Ascending aorta (tissue), 2 donors: ENCODE data around the gene HELZ. TPM values are rescaled to one million over a fixed set of nuclear protein-coding genes. Genes with fewer than 3 reads are reported as not detected.
"Not testable (repeated sequence)": the region's sequence is repeated elsewhere in the genome, so short reads cannot be mapped to it uniquely, and the experiment has no call there.

ENCODE experiments used
- DNase-seq, 2 donors: peaks; one replicate each; pipeline ENCODE4 v3.0.0-alpha.2; 2019; ENCODE audit warnings: low spot score in 2 of 2
- H3K27ac ChIP-seq, 2 donors: fragments of 200-600 bp; sonication (generic); one replicate each; pipeline ENCODE4 v1.5.1; 2016 to 2017; ENCODE audit warnings: mild to moderate bottlenecking in 1 of 2
- H3K27me3 ChIP-seq: fragments of 200-600 bp; sonication (generic); one replicate; pipeline ENCODE4 v1.5.1; 2017
- H3K36me3 ChIP-seq, 2 donors: fragments of 200-600 bp; sonication (generic); one replicate each; pipeline ENCODE4 v1.5.1; 2016
- H3K4me1 ChIP-seq, 2 donors: fragments of 200-600 bp; sonication (generic); one replicate each; pipeline ENCODE4 v1.5.1; 2016 to 2017; ENCODE audit warnings: mild to moderate bottlenecking in 1 of 2
- H3K4me3 ChIP-seq, 2 donors: fragments of 200-600 bp; sonication (generic); one replicate each; pipeline ENCODE4 v1.5.1; 2016 to 2017; ENCODE audit warnings: mild to moderate bottlenecking in 1 of 2
- H3K9me3 ChIP-seq, 2 donors: fragments of 200-600 bp; sonication (generic); one replicate each; pipeline ENCODE4 v1.5.1; 2016
- CTCF ChIP-seq, 3 experiments: fragments of 200-600 bp in 2 of 3; fragments of 450-650 bp in 1 of 3; sonication (generic) in 2 of 3; IDR thresholded peaks; one replicate each; pipeline ENCODE4 v1.5.1; 2016 to 2019; ENCODE audit warnings: antibody characterized with exemption in 3 of 3, mild to moderate bottlenecking in 1 of 3, moderate library complexity in 1 of 3
- intact Hi-C: fragments of 100-400 bp; cut with DNase I; formaldehyde crosslinking; loops from one replicate; pipeline ENCODE4 v1.15.1; 2023
- total RNA-seq: library from RNA; depleted of rRNA; stranded (reverse); fragments of >200 nt; gene quantifications from one replicate; pipeline ENCODE4 v1.1.0, GENCODE V29; 2016

The HELZ gene
- total RNA-seq, 1 donor from 2014 or later = 36.1 TPM

GRCh38 chr17:67289181-67289876 lies 44.3 kb upstream of the HELZ start:
- Histone ChIP-seq H3K36me3 (no peaks in the 10 kb centered on the region), H3K9me3 (no peaks in the 10 kb centered on the region), H3K27ac (no peak overlapping the region), H3K4me3 (peak overlapping the region in 1 of 2 donors; percentile 49), H3K27me3 (no peaks in the 10 kb centered on the region), H3K4me1 (peaks cover 0 to 6% of the 10 kb centered on the region in 2 donors)
- DNase-seq = peak in 1 of 2 donors; percentile 78
- no peak for TF ChIP-seq CTCF (IDR thresholded peaks at IDR 0.05)
- intact Hi-C loops = no loop called here

GRCh38 chr17:67286826-67287225 lies 41.8 kb upstream of the HELZ start:
- intact Hi-C loops, H3K27me3 ChIP-seq, H3K27ac ChIP-seq, H3K9me3 ChIP-seq, H3K4me3 ChIP-seq, DNase-seq, H3K36me3 ChIP-seq, H3K4me1 ChIP-seq: not testable (repeated sequence)

GRCh38 chr17:67285360-67285759 lies 40.4 kb upstream of the HELZ start:
- Histone ChIP-seq H3K27ac (no peak overlapping the region), H3K27me3 (no peaks in the 10 kb centered on the region), H3K4me1 (peaks cover 0 to 6% of the 10 kb centered on the region in 2 donors), H3K9me3 (no peaks in the 10 kb centered on the region), H3K4me3 (no peak overlapping the region), H3K36me3 (no peaks in the 10 kb centered on the region)
- intact Hi-C loops = no loop called here
- TF ChIP-seq CTCF (IDR thresholded peaks at IDR 0.05) = no peak
- DNase-seq = no peak

GRCh38 chr17:67283731-67284516 lies 38.9 kb upstream of the HELZ start:
- no peak overlapping the region for H3K4me3 ChIP-seq
- H3K27ac ChIP-seq = no peak overlapping the region
- H3K27me3 ChIP-seq = no peaks in the 10 kb centered on the region
- H3K9me3 ChIP-seq = no peaks in the 10 kb centered on the region
- TF ChIP-seq CTCF (IDR thresholded peaks at IDR 0.05) = no peak
- no peaks in the 10 kb centered on the region for H3K4me1 ChIP-seq
- H3K36me3 ChIP-seq = no peaks in the 10 kb centered on the region
- no peak for DNase-seq
- intact Hi-C loops = no loop called here

GRCh38 chr17:67281743-67282142 lies 36.7 kb upstream of the HELZ start:
- Histone ChIP-seq H3K9me3 (no peaks in the 10 kb centered on the region), H3K36me3 (no peaks in the 10 kb centered on the region), H3K4me1 (no peaks in the 10 kb centered on the region), H3K27ac (no peak overlapping the region), H3K27me3 (no peaks in the 10 kb centered on the region), H3K4me3 (no peak overlapping the region)
- DNase-seq = no peak
- intact Hi-C loops = no loop called here
- no peak for TF ChIP-seq CTCF (IDR thresholded peaks at IDR 0.05)

GRCh38 chr17:67281053-67281452 lies 36.1 kb upstream of the HELZ start:
- Histone ChIP-seq H3K4me1 (no peaks in the 10 kb centered on the region), H3K27me3 (no peaks in the 10 kb centered on the region), H3K36me3 (no peaks in the 10 kb centered on the region), H3K9me3 (no peaks in the 10 kb centered on the region), H3K4me3 (no peak overlapping the region), H3K27ac (no peak overlapping the region)
- no peak for DNase-seq
- no peak for TF ChIP-seq CTCF (IDR thresholded peaks at IDR 0.05)
- intact Hi-C loops = no loop called here
